Neutrophil (primary cell): ENCODE results near the gene IPPK.

ENCODE experiments used
- H3K27ac ChIP-seq: fragments of 200-600 bp; sonication (generic); 2 replicates; pipeline ENCODE4 v1.5.1; 2016; ENCODE audit warnings: mild to moderate bottlenecking, moderate library complexity
- H3K27me3 ChIP-seq: fragments of 200-600 bp; sonication (generic); 2 replicates; pipeline ENCODE4 v1.6.0; 2016; ENCODE audit warnings: mild to moderate bottlenecking
- H3K36me3 ChIP-seq: fragments of 200-600 bp; sonication (generic); 2 replicates; pipeline ENCODE4 v1.5.1; 2017
- H3K4me1 ChIP-seq, 2 experiments: fragments of 200-600 bp in 1 of 2; sonication (generic) in 1 of 2; 1 replicate in 1 of 2; 2 replicates in 1 of 2; pipeline versions ENCODE4 v1.5.1 to v1.6.1; 2013 to 2016; ENCODE audit warnings: low read depth in 1 of 2, low read length in 1 of 2, mild to moderate bottlenecking in 1 of 2, moderate library complexity in 1 of 2; ENCODE audit not compliant: control insufficient read depth in 1 of 2, insufficient read depth in 1 of 2
- H3K4me3 ChIP-seq, 2 experiments: fragments of 200-600 bp in 1 of 2; sonication (generic) in 1 of 2; 1 replicate in 1 of 2; 2 replicates in 1 of 2; pipeline ENCODE4 v1.5.1; 2013 to 2016; ENCODE audit warnings: low read depth in 1 of 2, low read length in 1 of 2, mild to moderate bottlenecking in 1 of 2, moderate library complexity in 1 of 2
- H3K9me3 ChIP-seq: fragments of 200-600 bp; sonication (generic); 2 replicates; pipeline ENCODE4 v1.5.1; 2016
- CTCF ChIP-seq: fragments of 200-600 bp; sonication (generic); IDR thresholded peaks from 2 replicates; pipeline ENCODE4 v1.5.1; 2016; ENCODE audit warnings: antibody characterized with exemption

Gene IPPK

GRCh38 chr9:92640398-92641091 lies 29.4 kb downstream of the IPPK start:
- Histone ChIP-seq H3K27me3 (no peaks in the 10 kb centered on the region), H3K27ac (no peak overlapping the region), H3K36me3 (peaks cover 99% of the 10 kb centered on the region), H3K9me3 (no peaks in the 10 kb centered on the region), H3K4me3 (no peak overlapping the region), H3K4me1 (no peaks in the 10 kb centered on the region)
- TF ChIP-seq CTCF = no peak

- Histone ChIP-seq H3K27ac (no peak overlapping the region), H3K9me3 (no peaks in the 10 kb centered on the region), H3K4me3 (no peak overlapping the region), H3K36me3 (peaks cover 99% of the 10 kb centered on the region), H3K27me3 (no peaks in the 10 kb centered on the region), H3K4me1 (no peaks in the 10 kb centered on the region)
- no peak for TF ChIP-seq CTCF
Observed at GRCh38 chr9:92639791-92640271, 30.1 kb downstream of the IPPK start.

GRCh38 chr9:92639124-92639523 lies 30.8 kb downstream of the IPPK start:
- Histone ChIP-seq H3K9me3 (no peaks in the 10 kb centered on the region), H3K4me1 (no peaks in the 10 kb centered on the region), H3K36me3 (peaks cover 99% of the 10 kb centered on the region), H3K4me3 (no peak overlapping the region), H3K27me3 (no peaks in the 10 kb centered on the region), H3K27ac (no peak overlapping the region)
- TF ChIP-seq CTCF = no peak

- Histone ChIP-seq H3K4me1 (no peaks in the 10 kb centered on the region), H3K4me3 (no peak overlapping the region), H3K27me3 (no peaks in the 10 kb centered on the region), H3K27ac (no peak overlapping the region), H3K36me3 (peaks cover 99% of the 10 kb centered on the region), H3K9me3 (no peaks in the 10 kb centered on the region)
- TF ChIP-seq CTCF = no peak
Observed at GRCh38 chr9:92638621-92639101, 31.3 kb downstream of the IPPK start.

DNA sequence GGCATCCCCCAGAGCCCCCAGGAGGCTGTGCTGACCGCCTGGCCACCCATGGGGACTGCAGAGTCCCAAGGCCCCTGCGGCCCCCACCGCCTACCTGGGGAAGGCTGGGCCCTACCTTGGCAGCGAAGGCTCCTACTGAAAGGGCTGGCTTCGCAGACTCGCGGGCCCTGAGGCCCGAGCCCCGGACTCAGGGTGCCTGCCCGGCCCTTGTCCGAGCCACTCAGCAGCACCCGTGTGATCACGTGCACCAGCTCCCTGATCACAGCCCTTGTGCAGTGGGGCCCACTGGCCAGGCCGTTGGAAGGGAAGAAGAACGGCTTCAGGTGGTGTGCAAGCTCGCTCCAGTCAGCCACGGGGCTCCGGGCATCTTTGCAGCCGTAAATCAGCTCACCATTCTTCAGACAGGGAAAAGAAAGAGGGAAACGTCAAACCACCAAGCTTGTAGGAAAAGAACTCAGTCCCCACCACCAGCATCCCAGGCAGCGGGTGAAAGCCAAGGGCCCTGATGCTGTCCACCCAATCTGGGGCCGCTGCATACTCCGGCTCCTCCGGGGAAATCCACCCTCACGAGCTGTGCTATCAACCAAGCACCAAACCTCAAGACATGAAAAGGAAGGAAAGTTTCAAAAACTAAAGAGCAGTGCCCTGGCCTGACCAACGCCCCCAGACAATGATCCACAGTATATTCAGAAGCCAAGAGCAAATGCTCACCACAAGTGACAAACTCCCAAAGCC lies 31.9 kb downstream of the IPPK start:
- H3K27ac ChIP-seq = no peak overlapping the region
- H3K36me3 ChIP-seq = peaks cover 100% of the 10 kb centered on the region
- TF ChIP-seq CTCF = no peak
- H3K9me3 ChIP-seq = no peaks in the 10 kb centered on the region
- H3K4me3 ChIP-seq = no peak overlapping the region
- H3K27me3 ChIP-seq = no peaks in the 10 kb centered on the region
- no peaks in the 10 kb centered on the region for H3K4me1 ChIP-seq
